Pancreas (tissue), 8 donors: Measurements from ENCODE around the gene DNMT3A. TPM values are rescaled to one million over a fixed set of nuclear protein-coding genes. Genes with fewer than 3 reads are reported as not detected.

ENCODE experiments used
- microRNA-seq, 2 donors: library from miRNA; unstranded; fragments of <30 nt; microRNA quantifications; one replicate each; pipeline versions ENCODE4 to v1.1.0, GENCODE V29; 2019 to 2020
- polyA plus RNA-seq, 2 donors: library from polyadenylated mRNA; stranded (reverse); fragments of 200-250 nt; gene quantifications; one replicate each; pipeline ENCODE4 v1.2.3, GENCODE V29; 2013
- total RNA-seq, 6 donors: library from RNA; stranded (reverse); fragmentation: NEBNext Ultra II Directional in 4 of 6; extraction: Animal tissue kit (Norgen Biotek cat#: 25700) in 4 of 6; gene quantifications; one replicate each; pipeline versions ENCODE4 v1.2.1 to v1.2.4, GENCODE V29; 2021 to 2023
- donor health status: healthy with polysubstance abuse.
- donor health status: DM: no; HTN: no; CAD: no; lungs with moderate emphysema.
- donor health status: DM: no; HTN: no; CAD: no.
- donor health status: Bipolar disorder and iron deficiency.
- donor health status: DM: yes; HTN: yes; CAD: no.
- donor health status: DM: no; HTN: no; CAD: no.
- donor health status: DM: no; HTN: no; CAD: no.
- donor health status: DM: yes; HTN: yes; CAD: no.

Gene DNMT3A
- total and polyA plus RNA-seq, 8 donors = 10.3 to 30.9 (median 17.5) TPM

Small RNA genes lying within 50 kb of the gene (microRNA-seq; reads per million reads assigned to microRNA genes)
- gene MIR1301 = 47.5 to 159 reads per million in 2 donors

Other genes with a start within 250 kb of the DNMT3A start
- 10 to 100 TPM in 1 of 6 donors, 1 to 10 TPM in 5; 2.4 to 13.5 (median 5.7) TPM for gene POMC, start 173.3 kb downstream of the DNMT3A start, total RNA-seq
- gene POMC, start 173.3 kb downstream of the DNMT3A start, polyA plus RNA-seq = 10 to 100 TPM in 1 of 2 donors, 1 to 10 TPM in 1; 8.2 to 12.0 TPM